Progenitor cell of endocrine pancreas (in vitro differentiated cells): Measurements from ENCODE around the gene SRSF3. TPM values are rescaled to one million over a fixed set of nuclear protein-coding genes. Genes with fewer than 3 reads are reported as not detected.

ENCODE experiments used
- DNase-seq: peaks from one replicate; pipeline ENCODE4 v3.0.0; 2021; ENCODE audit warnings: low spot score; ENCODE audit not compliant: unreplicated experiment
- H3K27ac Mint-ChIP-seq: 2 replicates; pipeline ENCODE4 v1.8.0; 2021; ENCODE audit warnings: mild to moderate bottlenecking, moderate library complexity, mixed read lengths
- H3K27me3 Mint-ChIP-seq: 2 replicates; pipeline ENCODE4 v1.8.0; 2021; ENCODE audit warnings: mixed read lengths
- H3K36me3 Mint-ChIP-seq: 2 replicates; pipeline ENCODE4 v1.8.0; 2022; ENCODE audit warnings: mixed read lengths; ENCODE audit not compliant: insufficient read depth
- H3K4me1 Mint-ChIP-seq: 2 replicates; pipeline ENCODE4 v1.8.0; 2021; ENCODE audit warnings: low read depth, mixed read lengths
- H3K4me3 Mint-ChIP-seq: 2 replicates; pipeline ENCODE4 v1.8.0; 2021; ENCODE audit warnings: low read depth, mild to moderate bottlenecking, moderate library complexity, mixed read lengths
- H3K9me3 Mint-ChIP-seq: 2 replicates; pipeline ENCODE4 v1.8.0; 2021; ENCODE audit warnings: low read depth, mixed read lengths
- CTCF ChIP-seq: fragments of 200-600 bp; sonication (generic); IDR thresholded peaks from one replicate; pipeline ENCODE4 v1.5.0; 2021; ENCODE audit warnings: antibody characterized with exemption, mild to moderate bottlenecking; ENCODE audit not compliant: unreplicated experiment
- long read RNA-seq: library from polyadenylated mRNA; unstranded; transcript quantifications from one replicate; pipeline ENCODE4 v2.0.0, GENCODE V29; 2020
- total RNA-seq: library from RNA; stranded (reverse); gene quantifications from 2 replicates; pipeline ENCODE4 v1.2.1, GENCODE V29; 2021

Gene SRSF3
- 427 and 442 TPM in 2 replicates for total RNA-seq
- long read RNA-seq, full-length matches to known transcripts = 1,662 of 1,733 reads
- long read RNA-seq, partial matches to known transcripts = 27 of 1,733 reads
- long read RNA-seq, other reads (novel, unspliced or antisense) = 44 of 1,733 reads

GRCh38 chr6:36594029-36594815, at the start of gene SRSF3:
TSS of gene SRSF3 (plus strand) at chr6:36594362. CDS start at chr6:36596763, 2,401 bp downstream.
- Mint-ChIP-seq H3K36me3 (peaks cover 43% of the 10 kb centered on the region), H3K27me3 (no peaks in the 10 kb centered on the region), H3K4me3 (peak within 1 kb of the TSS; percentile 100), H3K4me1 (peaks cover 31% of the 10 kb centered on the region), H3K27ac (peak within 1 kb of the TSS; percentile 100), H3K9me3 (no peaks in the 10 kb centered on the region)
- DNase-seq = peak; percentile 92
- TF ChIP-seq CTCF = peak; percentile 53

GRCh38 chr6:36545767-36546307, 48.3 kb upstream of the SRSF3 start:
- Mint-ChIP-seq H3K27ac (peak overlapping the region; percentile 94), H3K4me1 (peaks cover 21% of the 10 kb centered on the region), H3K9me3 (no peaks in the 10 kb centered on the region), H3K36me3 (peaks cover 4% of the 10 kb centered on the region), H3K27me3 (no peaks in the 10 kb centered on the region), H3K4me3 (peak overlapping the region; percentile 99)
- no peak for TF ChIP-seq CTCF
- no peak for DNase-seq

- TF ChIP-seq CTCF = no peak
- H3K4me3 Mint-ChIP-seq = peak overlapping the region; percentile 99
- no peaks in the 10 kb centered on the region for H3K27me3 Mint-ChIP-seq
- H3K36me3 Mint-ChIP-seq = peaks cover 2% of the 10 kb centered on the region
- peak overlapping the region; percentile 94 for H3K27ac Mint-ChIP-seq
- DNase-seq = no peak
- no peaks in the 10 kb centered on the region for H3K9me3 Mint-ChIP-seq
- peaks cover 21% of the 10 kb centered on the region for H3K4me1 Mint-ChIP-seq
Measured at GRCh38 chr6:36546308-36546919, 47.7 kb upstream of the SRSF3 start.

- Mint-ChIP-seq H3K9me3 (no peaks in the 10 kb centered on the region), H3K4me1 (peaks cover 21% of the 10 kb centered on the region), H3K4me3 (peak within 1 kb of the TSS; percentile 99), H3K36me3 (peaks cover 2% of the 10 kb centered on the region), H3K27ac (peak within 1 kb of the TSS; percentile 94), H3K27me3 (no peaks in the 10 kb centered on the region)
- DNase-seq = peak; percentile 93
- TF ChIP-seq CTCF = peak; percentile 10
Measured at GRCh38 chr6:36546920-36547645, 47.1 kb upstream of the SRSF3 start, which contains the start of gene STK38. TSS of gene STK38 (minus strand) at chr6:36547479. CDS start at chr6:36540202, 7,277 bp downstream.
